ENCODE measurements around the gene LMO7. TPM values are rescaled to one million over a fixed set of nuclear protein-coding genes. Genes with fewer than 3 reads are reported as not detected.

LMO7 gene
- total RNA-seq, 1 donor from 2014 or later: 73.3 TPM

GRCh38 chr13:75850916-75851315, 214.8 kb downstream of the LMO7 start:
- no peak for TF ChIP-seq CTCF (conservative IDR thresholded peaks at IDR 0.05)
- Mint-ChIP-seq H3K4me3 (no peak overlapping the region), H3K27ac (no peak overlapping the region), H3K27me3 (no peaks in the 10 kb centered on the region), H3K4me1 (ENCODE audit: unreplicated experiment) (no peaks in the 10 kb centered on the region), H3K36me3 (peaks cover 34% of the 10 kb centered on the region), H3K9me3 (no peaks in the 10 kb centered on the region)
- no peak for DNase-seq (ENCODE audit: extremely low spot score, unreplicated experiment)

GRCh38 chr13:75855216-75855615, 219.1 kb downstream of the LMO7 start:
- DNase-seq (ENCODE audit: extremely low spot score, unreplicated experiment): no peak
- Mint-ChIP-seq H3K36me3 (peaks cover 32% of the 10 kb centered on the region), H3K27ac (no peak overlapping the region), H3K4me1 (ENCODE audit: unreplicated experiment) (peaks cover 4% of the 10 kb centered on the region), H3K4me3 (no peak overlapping the region), H3K9me3 (no peaks in the 10 kb centered on the region), H3K27me3 (no peaks in the 10 kb centered on the region)
- TF ChIP-seq CTCF (conservative IDR thresholded peaks at IDR 0.05): no peak

- no peaks in the 10 kb centered on the region for H3K27me3 Mint-ChIP-seq
- H3K4me1 Mint-ChIP-seq (ENCODE audit: unreplicated experiment): peaks cover 4% of the 10 kb centered on the region
- H3K9me3 Mint-ChIP-seq: no peaks in the 10 kb centered on the region
- no peak for DNase-seq (ENCODE audit: extremely low spot score, unreplicated experiment)
- H3K4me3 Mint-ChIP-seq: no peak overlapping the region
- no peak for TF ChIP-seq CTCF (conservative IDR thresholded peaks at IDR 0.05)
- H3K36me3 Mint-ChIP-seq: peaks cover 30% of the 10 kb centered on the region
- H3K27ac Mint-ChIP-seq: no peak overlapping the region
These were observed 219.7 kb downstream of the LMO7 start for GRCh38 chr13:75855847-75856246.

- no peak for DNase-seq (ENCODE audit: extremely low spot score, unreplicated experiment)
- H3K27ac Mint-ChIP-seq: no peak overlapping the region
- H3K4me3 Mint-ChIP-seq: no peak overlapping the region
- H3K9me3 Mint-ChIP-seq: no peaks in the 10 kb centered on the region
- peaks cover 4% of the 10 kb centered on the region for H3K4me1 Mint-ChIP-seq (ENCODE audit: unreplicated experiment)
- no peaks in the 10 kb centered on the region for H3K27me3 Mint-ChIP-seq
- TF ChIP-seq CTCF (conservative IDR thresholded peaks at IDR 0.05): no peak
- H3K36me3 Mint-ChIP-seq: peaks cover 30% of the 10 kb centered on the region
These were observed 221.2 kb downstream of the LMO7 start for GRCh38 chr13:75857291-75857690.

GRCh38 chr13:75860935-75861334, 224.8 kb downstream of the LMO7 start:
- peaks cover 11% of the 10 kb centered on the region for H3K4me1 Mint-ChIP-seq (ENCODE audit: unreplicated experiment)
- no peak overlapping the region for H3K4me3 Mint-ChIP-seq
- H3K27ac Mint-ChIP-seq: no peak overlapping the region
- H3K36me3 Mint-ChIP-seq: peaks cover 17% of the 10 kb centered on the region
- no peaks in the 10 kb centered on the region for H3K9me3 Mint-ChIP-seq
- no peak for DNase-seq (ENCODE audit: extremely low spot score, unreplicated experiment)
- no peaks in the 10 kb centered on the region for H3K27me3 Mint-ChIP-seq
- TF ChIP-seq CTCF (conservative IDR thresholded peaks at IDR 0.05): no peak

GRCh38 chr13:75861786-75862185, 225.7 kb downstream of the LMO7 start:
- Mint-ChIP-seq H3K9me3 (peaks cover 2% of the 10 kb centered on the region), H3K27ac (no peak overlapping the region), H3K27me3 (no peaks in the 10 kb centered on the region), H3K4me1 (ENCODE audit: unreplicated experiment) (peaks cover 11% of the 10 kb centered on the region), H3K4me3 (no peak overlapping the region), H3K36me3 (peaks cover 13% of the 10 kb centered on the region)
- TF ChIP-seq CTCF (conservative IDR thresholded peaks at IDR 0.05): no peak
- no peak for DNase-seq (ENCODE audit: extremely low spot score, unreplicated experiment)
